AG09309 (cell line): ENCODE data around the gene KRT79.

Experiments
- DNase-seq: peaks from one replicate; pipeline ENCODE4 v3.0.0-alpha.2; 2010; ENCODE audit warnings: low read depth
- H3K4me3 ChIP-seq: 2 replicates; pipeline ENCODE4 v1.5.1; 2011; ENCODE audit warnings: mild to moderate bottlenecking, low read depth, low read length, moderate library complexity; ENCODE audit not compliant: control insufficient read depth
- CTCF ChIP-seq: IDR thresholded peaks from 2 replicates; pipeline ENCODE4 v1.5.1; 2011; ENCODE audit warnings: mild to moderate bottlenecking, low read depth, low read length, inconsistent platforms; ENCODE audit not compliant: insufficient read depth, control insufficient read depth; ENCODE audit errors: missing control alignments

KRT79 gene

DNA sequence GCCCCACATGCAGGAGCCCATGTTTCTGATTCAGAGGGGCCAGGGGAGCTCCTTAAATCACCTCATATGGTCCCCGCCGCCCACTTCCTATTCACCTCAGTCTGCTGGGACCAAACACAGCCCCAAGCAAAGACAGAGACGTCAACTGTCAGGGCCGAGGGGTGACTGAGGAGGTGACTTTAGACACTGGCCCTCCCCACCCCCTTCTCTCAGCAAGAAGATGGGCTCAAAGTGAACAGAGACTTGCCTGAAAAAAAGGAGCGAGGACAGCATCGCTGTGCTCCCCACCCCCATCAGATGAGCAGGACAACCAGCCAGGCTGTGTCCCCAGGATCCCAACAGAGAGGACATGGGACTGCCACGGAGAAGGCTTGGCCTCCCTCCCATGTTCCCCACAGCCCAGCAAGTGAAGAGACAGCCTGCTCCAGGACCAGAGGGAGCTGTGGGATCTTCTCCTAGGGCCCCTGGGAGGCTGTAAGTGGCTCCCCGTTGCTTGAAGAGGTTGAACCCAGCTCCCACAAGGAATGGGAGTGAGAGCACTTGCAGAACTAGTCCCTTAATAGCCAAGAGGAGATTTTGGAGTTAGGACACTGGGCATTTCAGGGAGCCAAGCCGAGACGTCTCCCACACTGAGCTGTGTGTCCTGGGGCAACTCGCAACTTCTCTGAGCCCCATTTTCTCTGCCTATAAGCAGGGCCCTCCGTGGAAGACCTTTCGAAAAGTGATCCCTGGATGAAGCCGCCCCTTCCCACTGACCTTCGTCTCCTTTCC lies 1.3 kb upstream of the KRT79 start:
- no peak for TF ChIP-seq CTCF
- no peak overlapping the region for H3K4me3 ChIP-seq
- no peak for DNase-seq

DNA sequence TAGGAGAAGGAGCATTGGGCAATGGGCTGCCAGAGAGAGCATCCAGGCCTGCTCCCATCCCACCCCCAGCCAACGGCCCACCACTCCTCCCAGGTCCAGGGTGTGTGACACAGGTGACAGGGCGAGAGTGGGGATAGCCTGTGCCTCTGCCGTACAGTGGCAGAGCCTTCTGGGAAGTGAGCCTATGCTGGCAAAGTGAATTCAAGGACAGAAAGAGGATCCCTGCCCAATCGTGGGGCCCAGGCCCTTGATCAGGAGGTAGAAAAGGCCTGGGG lies 553 bp upstream of the KRT79 start:
- TF ChIP-seq CTCF: no peak
- DNase-seq: no peak
- H3K4me3 ChIP-seq: no peak overlapping the region

DNA sequence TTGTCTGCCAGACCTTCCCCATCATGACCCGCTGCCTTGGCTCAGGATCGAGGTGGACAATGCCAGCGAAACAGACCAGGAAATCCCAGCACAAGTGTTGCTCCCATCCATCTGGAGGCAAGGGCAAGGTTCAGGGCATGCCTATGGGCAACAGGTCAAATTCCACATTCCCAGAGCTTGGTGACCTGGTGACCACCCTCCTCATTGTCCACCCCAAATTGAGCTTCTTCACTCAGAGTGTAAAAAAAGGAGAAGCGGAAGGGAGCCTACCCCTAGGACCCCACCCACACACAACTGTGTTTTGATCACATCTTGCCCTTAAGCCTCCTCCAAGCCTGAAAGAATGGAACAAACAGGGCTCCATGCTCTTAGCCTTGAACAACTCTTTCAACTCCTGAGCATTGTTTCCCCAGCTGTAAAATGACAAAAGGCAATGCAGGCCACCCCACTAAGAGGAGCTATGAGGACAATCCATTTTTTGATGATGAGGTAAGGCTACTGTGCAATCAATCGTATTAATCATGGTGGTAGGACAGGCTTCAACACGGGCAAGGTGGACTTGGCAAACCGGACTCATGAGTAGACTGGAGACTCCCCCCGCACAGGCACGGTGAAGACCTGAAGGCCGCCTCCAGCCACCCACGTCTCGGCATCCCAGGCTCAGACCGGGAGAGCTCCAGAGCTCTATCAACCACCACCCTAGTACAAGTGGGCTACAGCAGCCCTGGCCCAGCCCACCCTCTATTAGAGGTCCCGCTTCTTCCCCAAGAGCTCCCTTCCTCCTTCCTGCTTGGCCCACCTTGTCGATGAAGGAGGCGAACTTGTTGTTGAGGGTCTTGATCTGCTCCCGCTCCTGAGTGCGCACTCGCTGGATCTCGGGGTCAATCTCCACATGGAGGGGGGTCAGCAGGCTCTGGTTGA lies 866 bp downstream of the KRT79 start:
- DNase-seq: no peak
- TF ChIP-seq CTCF: no peak
- H3K4me3 ChIP-seq: no peak overlapping the region

DNA sequence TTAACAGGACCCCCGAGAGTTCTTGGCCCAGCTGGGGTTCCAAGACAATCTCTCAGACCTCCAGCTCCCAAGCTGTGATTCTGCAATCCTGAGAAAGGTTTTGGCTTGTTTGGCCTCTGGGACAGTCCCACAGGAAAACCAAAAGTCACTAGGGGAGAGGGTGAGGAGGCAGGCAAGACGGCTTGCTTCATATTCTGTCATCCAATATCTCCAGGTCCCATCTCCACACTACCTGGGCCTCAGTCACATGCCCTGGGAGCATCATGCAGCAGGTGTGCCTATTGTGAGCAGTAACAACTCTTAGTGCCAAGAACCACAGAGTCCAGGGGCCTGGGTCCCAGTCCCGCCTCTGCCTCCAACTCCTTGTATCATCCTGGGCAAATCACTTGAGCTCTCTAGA lies 1.7 kb downstream of the KRT79 start:
- no peak for DNase-seq
- H3K4me3 ChIP-seq: no peak overlapping the region
- no peak for TF ChIP-seq CTCF

DNA sequence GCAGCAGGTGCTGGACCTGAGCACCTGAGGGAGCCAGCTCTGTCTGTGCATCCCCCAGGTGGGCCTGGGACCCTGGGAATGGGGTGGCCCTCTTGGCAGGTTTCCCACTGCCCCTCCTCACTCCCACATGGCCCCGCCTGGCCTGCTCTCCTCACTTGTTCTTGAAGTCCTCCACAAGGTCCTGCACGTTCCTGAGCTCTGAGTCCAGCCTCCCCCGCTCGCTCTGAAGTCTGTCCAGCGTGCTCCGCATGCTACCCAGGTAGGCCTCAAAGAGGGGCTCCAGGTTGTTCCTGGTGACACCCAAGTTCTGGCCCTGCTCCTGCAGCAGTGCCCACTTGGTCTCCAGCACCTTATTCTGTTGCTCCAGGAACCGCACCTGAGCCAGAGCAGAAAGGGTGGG lies 2.9 kb downstream of the KRT79 start:
- TF ChIP-seq CTCF: no peak
- H3K4me3 ChIP-seq: no peak overlapping the region
- DNase-seq: no peak

GRCh38 chr12:52829986-52830770 lies 3.9 kb downstream of the KRT79 start:
- DNase-seq: no peak
- no peak for TF ChIP-seq CTCF
- no peak overlapping the region for H3K4me3 ChIP-seq
